Cardiac fibroblast (primary cell): Measurements from ENCODE around the gene ASAP2.

Experiments
- DNase-seq, 2 donors: peaks; one replicate each; pipeline versions ENCODE4 v3.0.0 to v3.0.0-alpha.2; 2010; ENCODE audit warnings: low read depth in 2 of 2
- H3K4me3 ChIP-seq, 2 donors: replicated peaks in 1 of 2; 1 replicate in 1 of 2; 2 replicates in 1 of 2; pipeline ENCODE4 v1.5.1; 2011; ENCODE audit warnings: low read depth in 2 of 2, low read length in 2 of 2, mild to moderate bottlenecking in 2 of 2, moderate library complexity in 1 of 2
- TF ChIP-seq, protein P1 (sequence below): IDR thresholded peaks from one replicate; pipeline ENCODE4 v1.5.1; 2011; ENCODE audit warnings: low read depth, mild to moderate bottlenecking, low read length, inconsistent platforms

The ASAP2 gene

DNA sequence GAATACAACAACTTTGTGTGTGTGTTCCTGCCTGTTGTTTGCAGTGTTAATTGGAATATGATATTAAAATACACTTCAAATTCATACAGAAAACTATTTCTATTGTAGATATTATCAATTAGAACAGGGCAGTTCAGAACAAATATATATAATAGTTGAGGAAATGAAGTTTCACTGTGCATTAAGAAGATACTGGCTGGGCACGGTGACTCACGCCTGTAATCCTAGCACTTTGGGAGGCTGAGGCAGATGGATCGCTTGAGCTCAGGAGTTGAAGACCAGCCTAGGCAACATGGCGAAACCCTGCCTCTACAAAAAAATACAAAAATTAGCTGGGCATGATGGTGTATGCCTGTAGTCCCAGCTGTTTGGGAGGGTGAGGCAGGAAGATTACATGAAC, 79.3 kb downstream of the ASAP2 start:
- no peak for DNase-seq
- TF ChIP-seq, protein P1, sequence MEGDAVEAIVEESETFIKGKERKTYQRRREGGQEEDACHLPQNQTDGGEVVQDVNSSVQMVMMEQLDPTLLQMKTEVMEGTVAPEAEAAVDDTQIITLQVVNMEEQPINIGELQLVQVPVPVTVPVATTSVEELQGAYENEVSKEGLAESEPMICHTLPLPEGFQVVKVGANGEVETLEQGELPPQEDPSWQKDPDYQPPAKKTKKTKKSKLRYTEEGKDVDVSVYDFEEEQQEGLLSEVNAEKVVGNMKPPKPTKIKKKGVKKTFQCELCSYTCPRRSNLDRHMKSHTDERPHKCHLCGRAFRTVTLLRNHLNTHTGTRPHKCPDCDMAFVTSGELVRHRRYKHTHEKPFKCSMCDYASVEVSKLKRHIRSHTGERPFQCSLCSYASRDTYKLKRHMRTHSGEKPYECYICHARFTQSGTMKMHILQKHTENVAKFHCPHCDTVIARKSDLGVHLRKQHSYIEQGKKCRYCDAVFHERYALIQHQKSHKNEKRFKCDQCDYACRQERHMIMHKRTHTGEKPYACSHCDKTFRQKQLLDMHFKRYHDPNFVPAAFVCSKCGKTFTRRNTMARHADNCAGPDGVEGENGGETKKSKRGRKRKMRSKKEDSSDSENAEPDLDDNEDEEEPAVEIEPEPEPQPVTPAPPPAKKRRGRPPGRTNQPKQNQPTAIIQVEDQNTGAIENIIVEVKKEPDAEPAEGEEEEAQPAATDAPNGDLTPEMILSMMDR, result no peak

DNA sequence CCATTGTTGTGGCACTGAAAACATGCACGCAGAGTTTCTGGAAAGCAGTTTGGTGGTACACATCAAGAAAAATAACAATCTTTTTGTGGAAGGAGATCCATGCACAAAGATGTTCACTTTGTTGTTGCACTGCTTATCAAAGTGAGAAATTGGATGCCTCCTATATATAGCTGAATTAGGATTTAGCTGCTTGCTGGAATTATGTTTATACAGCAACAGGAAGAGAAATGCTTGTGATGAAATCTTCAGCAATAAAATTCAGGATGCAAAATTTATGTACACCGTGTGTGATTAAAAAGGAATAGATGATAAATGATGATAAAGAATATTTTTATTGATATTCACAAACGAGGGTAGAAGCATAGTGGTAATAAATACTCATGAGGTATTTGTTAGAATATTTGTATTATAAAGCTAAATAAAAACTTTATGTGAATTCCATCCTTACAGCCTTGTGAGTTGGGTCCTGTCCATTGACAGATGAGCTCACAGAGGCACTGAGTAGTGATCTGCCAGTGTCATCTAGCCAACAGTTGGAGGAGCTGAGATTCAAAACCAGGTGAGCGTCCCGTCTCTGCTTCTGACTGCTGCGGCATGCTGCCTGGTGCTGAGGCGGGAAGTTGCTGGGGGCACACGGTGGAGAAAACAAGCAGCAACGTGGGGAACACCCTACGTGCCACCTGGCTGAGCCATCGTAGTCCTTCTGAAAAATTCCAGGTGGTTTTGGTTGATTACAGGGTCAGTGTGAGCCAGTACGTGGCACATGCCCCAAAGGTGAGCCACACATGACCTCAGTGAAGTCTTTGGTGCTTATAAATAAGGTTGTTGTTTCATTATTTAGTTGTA, 80.2 kb downstream of the ASAP2 start:
- DNase-seq, result peak in 1 of 2 donors; percentile 22
- TF ChIP-seq, protein P1, result no peak
- no peak overlapping the region for H3K4me3 ChIP-seq

More for the DNA sequence above, 79.3 kb downstream of the ASAP2 start:
- no peak overlapping the region for H3K4me3 ChIP-seq

DNA sequence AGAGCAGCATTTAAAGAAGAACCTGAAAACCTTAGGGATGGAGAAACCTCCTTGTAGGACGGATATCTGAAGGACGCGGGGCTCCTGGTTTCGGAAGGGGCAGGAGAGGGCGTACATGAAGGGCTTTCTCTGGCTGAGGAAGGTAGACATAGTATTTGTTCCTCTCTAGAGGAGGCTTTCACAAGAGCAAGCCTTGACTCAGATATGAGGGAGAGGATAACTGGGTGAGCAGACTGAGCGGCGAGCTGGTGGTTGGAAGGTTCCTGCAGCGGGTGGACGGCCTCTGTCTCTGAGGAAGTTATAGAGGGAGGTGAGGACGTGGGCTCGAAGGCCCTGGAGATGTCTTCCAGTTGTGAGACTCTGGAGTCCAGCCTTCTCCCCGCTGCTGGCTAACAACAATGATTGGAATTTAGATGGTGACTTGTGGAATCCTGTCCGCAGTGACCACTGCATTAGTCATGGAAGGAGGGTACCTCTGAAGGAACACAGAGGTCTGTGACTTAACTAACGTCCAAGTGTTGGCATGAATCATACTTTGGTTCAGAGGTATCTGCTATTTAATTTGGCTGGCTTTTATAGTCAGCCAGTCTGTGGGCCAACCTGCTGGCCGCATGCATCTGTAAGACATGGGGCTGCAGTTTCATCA, 80.9 kb downstream of the ASAP2 start:
- no peak overlapping the region for H3K4me3 ChIP-seq
- peak; percentile 94 to 100 for DNase-seq
- TF ChIP-seq, protein P1, result no peak

DNA sequence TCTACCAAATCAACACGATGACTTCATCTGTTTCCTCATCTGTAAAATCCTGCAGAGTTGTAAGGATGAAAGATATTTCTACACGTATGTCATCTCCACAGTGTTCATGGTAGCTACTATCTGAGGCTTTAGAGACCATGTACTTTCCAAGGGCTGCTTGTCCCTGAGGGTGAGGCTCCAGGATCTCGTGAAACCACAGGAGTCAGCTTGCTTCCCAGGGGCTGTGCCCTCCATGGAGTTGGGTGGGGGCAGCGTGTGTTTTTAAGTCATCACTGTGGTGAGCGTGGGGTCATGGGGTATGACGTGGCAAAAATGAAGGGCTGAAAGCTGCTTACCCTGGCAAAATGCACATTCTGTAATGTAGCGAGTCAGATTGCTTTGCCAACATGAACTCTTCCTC, 81.6 kb downstream of the ASAP2 start:
- peak; percentile 83 to 98 for DNase-seq
- no peak overlapping the region for H3K4me3 ChIP-seq
- TF ChIP-seq, protein P1, result no peak

DNA sequence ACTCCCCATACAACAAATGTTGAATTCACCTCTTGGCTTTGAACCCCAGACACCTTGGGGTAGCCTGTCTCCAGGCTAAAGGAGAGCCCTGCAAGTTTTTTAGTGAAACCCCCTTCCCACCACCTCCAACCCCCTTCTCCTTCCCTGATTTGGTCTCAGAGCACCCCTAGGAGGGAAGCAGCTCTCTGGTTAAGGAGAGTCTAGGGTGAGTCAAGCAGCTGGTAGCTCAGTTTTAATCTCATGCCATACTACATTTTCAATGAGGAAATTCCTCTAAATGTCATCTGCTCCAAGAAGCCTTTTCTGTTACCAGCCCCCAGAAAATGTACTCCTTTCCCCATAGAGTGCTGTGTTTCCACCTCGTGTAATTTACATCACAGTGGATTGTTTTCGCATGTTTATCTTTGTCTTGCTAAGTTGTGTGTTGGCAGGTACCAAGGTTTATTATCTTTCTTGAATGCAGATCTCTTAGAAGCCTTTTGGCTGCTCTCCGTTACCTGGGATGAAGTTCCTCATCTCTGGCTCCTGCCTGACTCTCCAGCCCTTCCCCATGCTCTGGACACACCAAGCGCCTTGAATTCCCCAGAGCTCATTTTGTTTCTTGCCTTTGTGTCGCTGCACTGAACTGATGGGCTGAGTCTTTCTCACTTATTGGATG, 82.2 kb downstream of the ASAP2 start:
- no peak overlapping the region for H3K4me3 ChIP-seq
- TF ChIP-seq, protein P1, result no peak
- peak; percentile 51 to 72 for DNase-seq

DNA sequence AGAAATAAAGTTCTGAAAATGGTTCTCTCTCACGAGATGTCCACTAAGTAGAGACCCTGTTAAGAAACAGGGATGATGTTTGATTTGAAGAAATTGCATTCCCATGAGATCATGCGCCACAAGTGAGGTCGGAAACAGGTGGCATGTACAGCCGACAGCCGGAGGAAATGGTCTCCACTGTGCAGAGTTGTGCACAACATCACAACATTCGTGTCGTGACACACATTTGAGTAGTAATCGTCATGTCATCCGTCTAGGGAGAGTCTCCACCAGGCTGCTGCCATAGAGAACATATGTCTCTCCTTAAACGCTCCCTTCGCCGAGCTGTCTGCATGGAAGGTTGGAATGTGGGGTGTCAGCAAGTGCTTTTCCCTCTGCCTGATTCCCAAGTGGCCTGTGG, 84.7 kb downstream of the ASAP2 start:
- no peak for DNase-seq
- no peak overlapping the region for H3K4me3 ChIP-seq

More for the DNA sequence above, 84.7 kb downstream of the ASAP2 start:
- TF ChIP-seq, protein P1, result no peak
